Measurements from ENCODE around the gene MYH9.
A peak's percentile ranks its signal among the peaks of the same experiment; 100 is the strongest.

Gene MYH9

GRCh38 chr22:36381513-36382128 is 6.1 kb downstream of the MYH9 start:
- no peak for TF ChIP-seq CTCF (IDR thresholded peaks at IDR 0.05; ENCODE audit: insufficient read depth, low read length, poor library complexity, severe bottlenecking)
- H3K4me3 ChIP-seq (replicated peaks; ENCODE audit: low read depth, low read length): no peak overlapping the region
- H3K27me3 ChIP-seq (replicated peaks; ENCODE audit: control insufficient read depth, insufficient read depth, low read length): no peaks in the 10 kb centered on the region
- peaks cover 12% of the 10 kb centered on the region for H3K36me3 ChIP-seq (ENCODE audit: control insufficient read depth, insufficient read depth, low read length)
- no peak for DNase-seq (ENCODE audit: extremely low read depth, insufficient read length)

- Histone ChIP-seq H3K36me3 (ENCODE audit: control insufficient read depth, insufficient read depth, low read length) (peaks cover 16% of the 10 kb centered on the region), H3K27me3 (replicated peaks; ENCODE audit: control insufficient read depth, insufficient read depth, low read length) (no peaks in the 10 kb centered on the region), H3K4me3 (replicated peaks; ENCODE audit: low read depth, low read length) (peak overlapping the region; percentile 1)
- no peak for TF ChIP-seq CTCF (IDR thresholded peaks at IDR 0.05; ENCODE audit: insufficient read depth, low read length, poor library complexity, severe bottlenecking)
- DNase-seq (ENCODE audit: extremely low read depth, insufficient read length): peak; percentile 54
Observed at GRCh38 chr22:36379593-36380361, 8.0 kb downstream of the MYH9 start.

GRCh38 chr22:36378869-36379217 is 8.9 kb downstream of the MYH9 start:
- peaks cover 19% of the 10 kb centered on the region for H3K36me3 ChIP-seq (ENCODE audit: control insufficient read depth, insufficient read depth, low read length)
- TF ChIP-seq CTCF (IDR thresholded peaks at IDR 0.05; ENCODE audit: insufficient read depth, low read length, poor library complexity, severe bottlenecking): no peak
- no peak for DNase-seq (ENCODE audit: extremely low read depth, insufficient read length)

GRCh38 chr22:36378080-36378868 is 9.5 kb downstream of the MYH9 start:
- DNase-seq (ENCODE audit: extremely low read depth, insufficient read length): no peak
- no peaks in the 10 kb centered on the region for H3K27me3 ChIP-seq (replicated peaks; ENCODE audit: control insufficient read depth, insufficient read depth, low read length)
- TF ChIP-seq CTCF (IDR thresholded peaks at IDR 0.05; ENCODE audit: insufficient read depth, low read length, poor library complexity, severe bottlenecking): no peak
- no peak overlapping the region; the same call in 1 of the 2 replicates for H3K4me3 ChIP-seq (replicated peaks; ENCODE audit: low read depth, low read length)
- peaks cover 19% of the 10 kb centered on the region for H3K36me3 ChIP-seq (ENCODE audit: control insufficient read depth, insufficient read depth, low read length)

More at GRCh38 chr22:36378869-36379217, 8.9 kb downstream of the MYH9 start:
- Histone ChIP-seq H3K4me3 (replicated peaks; ENCODE audit: low read depth, low read length) (no peak overlapping the region), H3K27me3 (replicated peaks; ENCODE audit: control insufficient read depth, insufficient read depth, low read length) (no peaks in the 10 kb centered on the region)

GRCh38 chr22:36377022-36377631 is 10.6 kb downstream of the MYH9 start:
- no peak for TF ChIP-seq CTCF (IDR thresholded peaks at IDR 0.05; ENCODE audit: insufficient read depth, low read length, poor library complexity, severe bottlenecking)
- DNase-seq (ENCODE audit: extremely low read depth, insufficient read length): peak; percentile 50
- peak overlapping the region; percentile 32 for H3K4me3 ChIP-seq (replicated peaks; ENCODE audit: low read depth, low read length)
- peaks cover 21% of the 10 kb centered on the region for H3K36me3 ChIP-seq (ENCODE audit: control insufficient read depth, insufficient read depth, low read length)
- no peaks in the 10 kb centered on the region for H3K27me3 ChIP-seq (replicated peaks; ENCODE audit: control insufficient read depth, insufficient read depth, low read length)
